GM19023 (cell line): Measurements from ENCODE around the gene ANO9.
"Not testable (repeated sequence)": the region's sequence is repeated elsewhere in the genome, so short reads cannot be mapped to it uniquely, and the experiment has no call there.

ENCODE experiments used
- ATAC-seq: cut with Tn5 transposase; IDR thresholded peaks from one replicate; pipeline ENCODE4 v1.9.1; 2021; ENCODE audit warnings: mild to moderate bottlenecking, moderate library complexity; ENCODE audit not compliant: unreplicated experiment

The ANO9 gene

GRCh38 chr11:405323-405953, 36.4 kb downstream of the ANO9 start:
- no peak for ATAC-seq

DNA sequence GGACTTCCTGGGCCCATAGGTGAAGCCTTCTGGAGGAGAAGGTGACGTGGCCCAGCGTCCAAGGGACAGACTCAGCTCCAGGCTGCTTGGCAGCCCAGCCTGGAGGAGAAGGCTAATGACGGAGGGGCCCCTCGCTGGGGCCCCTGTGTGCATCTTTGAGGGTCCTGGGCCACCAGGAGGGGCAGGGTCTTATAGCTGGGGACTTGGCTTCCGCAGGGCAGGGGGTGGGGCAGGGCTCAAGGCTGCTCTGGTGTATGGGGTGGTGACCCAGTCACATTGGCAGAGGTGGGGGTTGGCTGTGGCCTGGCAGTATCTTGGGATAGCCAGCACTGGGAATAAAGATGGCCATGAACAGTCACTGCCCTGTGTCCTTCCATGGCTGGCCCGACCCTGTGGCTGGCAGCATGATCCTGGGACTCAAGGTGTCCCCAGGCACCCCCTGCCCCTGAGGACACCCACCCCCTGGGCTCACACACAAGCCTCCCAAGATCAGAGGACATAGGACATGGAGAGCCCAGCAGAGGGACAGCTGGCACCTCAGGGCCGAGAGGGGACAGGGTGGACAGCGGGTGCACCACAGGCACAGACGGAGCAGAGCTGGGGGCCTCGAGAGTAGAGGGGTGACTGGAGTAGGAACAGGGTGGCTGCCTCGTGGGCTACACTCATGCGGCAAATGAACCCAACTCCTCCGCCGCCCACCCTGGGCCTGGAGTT, 37.1 kb downstream of the ANO9 start:
- ATAC-seq = no peak

GRCh38 chr11:403761-404431, 37.9 kb downstream of the ANO9 start:
- no peak for ATAC-seq

- ATAC-seq = no peak
These were observed 38.6 kb downstream of the ANO9 start for GRCh38 chr11:403021-403760.

DNA sequence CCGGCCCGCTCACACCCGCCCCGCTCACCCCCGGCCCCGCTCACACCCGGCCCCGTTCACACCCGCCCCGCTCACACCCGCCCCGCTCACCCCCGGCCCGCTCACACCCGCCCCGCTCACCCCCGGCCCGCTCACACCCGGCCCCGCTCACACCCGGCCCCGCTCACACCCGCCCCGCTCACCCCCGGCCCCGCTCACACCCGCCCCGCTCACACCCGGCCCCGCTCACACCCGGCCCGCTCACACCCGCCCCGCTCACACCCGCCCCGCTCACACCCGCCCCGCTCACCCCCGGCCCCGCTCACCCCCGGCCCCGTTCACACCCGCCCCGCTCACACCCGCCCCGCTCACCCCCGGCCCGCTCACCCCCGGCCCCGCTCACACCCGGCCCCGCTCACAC, 40.6 kb downstream of the ANO9 start:
- ATAC-seq = not testable (repeated sequence)

GRCh38 chr11:400241-400689, 41.5 kb downstream of the ANO9 start:
- no peak for ATAC-seq

DNA sequence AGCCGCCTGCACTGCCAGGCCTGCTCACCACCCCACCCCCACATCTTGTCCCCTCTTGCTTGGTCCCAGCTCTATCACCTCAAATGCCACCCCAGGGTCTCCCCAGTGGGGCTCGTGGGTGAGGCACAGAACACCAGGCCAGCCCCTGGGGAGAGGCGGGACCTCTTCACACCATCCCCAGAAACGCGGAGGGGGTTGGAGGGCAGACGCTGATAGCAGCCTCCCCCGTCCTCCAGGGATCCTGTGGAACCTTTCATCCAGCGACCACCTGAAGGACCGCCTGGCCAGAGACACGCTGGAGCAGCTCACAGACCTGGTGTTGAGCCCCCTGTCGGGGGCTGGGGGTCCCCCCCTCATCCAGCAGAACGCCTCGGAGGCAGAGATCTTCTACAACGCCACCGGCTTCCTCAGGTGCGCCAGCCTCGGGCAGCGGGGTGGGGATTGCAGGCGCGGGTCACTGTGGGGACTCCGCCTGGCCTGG, 42.0 kb downstream of the ANO9 start:
- ATAC-seq = no peak

- no peak for ATAC-seq
These were observed 43.0 kb downstream of the ANO9 start for GRCh38 chr11:398826-399225.

GRCh38 chr11:396948-397548, 44.8 kb downstream of the ANO9 start:
- peak; percentile 73 for ATAC-seq

- peak; percentile 31 for ATAC-seq
These were observed 45.3 kb downstream of the ANO9 start for GRCh38 chr11:396511-396947.

DNA sequence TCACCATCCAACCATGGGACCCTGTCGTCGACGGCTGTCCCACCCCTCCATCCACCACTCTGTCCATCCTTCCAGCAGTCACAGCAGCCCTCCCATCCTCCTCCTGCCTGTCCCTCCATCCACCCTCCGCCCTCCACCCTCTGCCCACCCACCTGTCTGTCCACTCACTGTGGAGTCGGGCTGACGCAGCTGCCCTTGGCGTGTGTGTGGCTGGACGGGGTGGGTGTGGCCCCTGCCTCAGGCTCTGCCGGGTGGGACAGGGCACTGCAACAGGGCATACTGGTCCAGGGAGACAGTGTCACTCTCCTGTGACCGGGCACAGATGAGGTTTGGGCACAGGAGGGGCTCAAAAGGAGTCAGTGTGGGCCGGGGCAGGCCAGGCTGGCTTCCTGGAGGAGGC, 45.9 kb downstream of the ANO9 start:
- ATAC-seq = no peak

- no peak for ATAC-seq
These were observed 46.8 kb downstream of the ANO9 start for GRCh38 chr11:394858-395655.

- no peak for ATAC-seq
These were observed 47.6 kb downstream of the ANO9 start, which contains the start of gene PKP3 for GRCh38 chr11:394034-394857. PKP3 (plus strand) TSS chr11:394209; CDS start chr11:394293, 84 bp downstream.

DNA sequence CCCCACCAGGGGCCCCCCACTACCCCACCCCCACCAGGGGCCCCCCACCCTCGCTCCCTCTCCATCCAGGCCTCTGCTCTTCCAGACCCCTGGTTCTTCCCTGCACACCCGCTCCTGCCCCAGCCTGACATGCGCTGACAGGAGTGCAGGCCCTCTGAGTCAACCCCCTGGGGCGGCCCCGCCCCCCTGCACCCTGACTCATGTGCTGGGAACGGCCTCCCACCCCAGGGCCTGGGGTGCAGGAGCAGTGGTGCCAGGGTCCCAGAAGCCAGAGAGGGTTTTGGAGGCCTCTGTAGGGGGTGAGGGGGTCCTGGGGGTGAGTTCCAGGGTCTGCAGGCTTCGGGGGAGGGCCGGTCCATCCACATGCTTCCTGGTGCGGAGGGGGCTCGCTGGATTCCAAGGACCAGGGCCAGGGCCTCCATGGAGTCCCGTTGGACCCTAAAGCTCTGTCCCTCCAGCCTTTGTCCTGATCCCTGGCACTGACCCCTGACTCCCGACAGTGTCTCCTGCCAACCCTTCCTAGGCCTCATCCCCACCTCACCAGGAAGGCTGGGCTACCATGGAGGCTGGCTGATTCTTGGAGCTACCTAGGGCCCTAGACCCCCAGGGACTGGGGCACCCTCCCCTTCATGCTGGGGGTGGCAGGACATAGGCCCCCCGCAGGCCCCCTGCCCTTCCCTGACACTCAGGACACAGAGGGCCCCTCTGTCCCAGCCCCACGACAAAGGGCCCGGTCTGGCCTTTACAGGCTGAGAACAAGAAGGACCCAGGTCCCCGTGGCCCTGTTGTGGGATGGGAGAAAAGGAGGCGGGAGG, 48.4 kb downstream of the ANO9 start:
- no peak for ATAC-seq

DNA sequence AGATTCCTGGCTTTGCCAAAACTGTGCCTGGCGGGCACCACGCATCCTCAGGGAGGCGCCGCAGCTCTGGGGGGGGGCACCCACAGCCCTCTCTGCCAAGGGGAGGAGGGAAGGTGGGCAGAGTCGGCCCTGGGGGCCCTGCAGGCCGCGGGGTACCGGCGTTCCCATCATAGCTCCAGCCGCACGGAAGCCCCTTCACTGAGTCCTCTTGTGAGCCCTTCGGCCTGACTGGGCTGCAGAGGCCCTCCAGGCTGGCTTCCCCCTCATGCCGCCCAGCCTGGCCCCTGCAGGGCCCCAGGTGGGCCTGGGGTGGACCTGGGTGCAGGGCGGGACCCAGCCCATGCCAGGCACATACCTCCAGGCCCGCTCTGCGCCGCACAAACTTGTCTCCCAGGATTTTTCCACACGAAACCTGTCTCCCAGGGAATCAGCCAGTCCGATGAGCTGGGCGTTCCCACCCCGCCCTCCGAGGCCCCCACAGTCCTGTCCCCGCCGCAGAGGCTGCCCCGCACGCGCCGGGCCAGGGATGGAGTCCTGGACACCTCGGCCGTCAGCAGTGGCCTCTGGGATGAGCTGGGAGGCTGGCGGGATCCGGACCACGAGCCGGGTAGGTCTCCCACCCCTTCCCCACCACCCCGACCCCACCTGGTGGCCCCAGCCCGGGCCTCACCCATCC, 49.6 kb downstream of the ANO9 start:
- ATAC-seq = no peak

GRCh38 chr11:391117-392017, 50.4 kb downstream of the ANO9 start:
- no peak for ATAC-seq

GRCh38 chr11:390175-390574, 51.6 kb downstream of the ANO9 start:
- ATAC-seq = no peak
